Activated CD4-positive, alpha-beta T cell treated with anti-CD3 and anti-CD28 coated beads, Interleukin-2, amount 10 ng/mL, durations not matched to agents 24 days and 14 days (primary cell): ENCODE measurements around the gene LTO1. TPM values are rescaled to one million over a fixed set of nuclear protein-coding genes. Genes with fewer than 3 reads are reported as not detected.
"Not testable (repeated sequence)": the region's sequence is repeated elsewhere in the genome, so short reads cannot be mapped to it uniquely, and the experiment has no call there.

Experiments
- DNase-seq: peaks from one replicate; pipeline ENCODE4 v3.0.0; 2022
- H3K27ac Mint-ChIP-seq: one replicate; pipeline ENCODE4 v1.8.0; 2022; ENCODE audit warnings: mild to moderate bottlenecking, mixed read lengths
- H3K27me3 Mint-ChIP-seq: one replicate; pipeline ENCODE4 v1.8.0; 2022; ENCODE audit warnings: mixed read lengths
- H3K36me3 Mint-ChIP-seq: one replicate; pipeline ENCODE4 v1.8.0; 2022; ENCODE audit warnings: low read depth, mild to moderate bottlenecking, mixed read lengths
- H3K4me1 Mint-ChIP-seq: one replicate; pipeline ENCODE4 v1.8.0; 2021; ENCODE audit warnings: mixed read lengths
- H3K4me3 Mint-ChIP-seq: one replicate; pipeline ENCODE4 v1.8.0; 2022; ENCODE audit warnings: mild to moderate bottlenecking, moderate library complexity, mixed read lengths
- H3K9me3 Mint-ChIP-seq: one replicate; pipeline ENCODE4 v1.8.0; 2021; ENCODE audit warnings: mixed read lengths
- intact Hi-C: fragments of 100-400 bp; cut with micrococcal nuclease; formaldehyde crosslinking; loops from one replicate; pipeline ENCODE4 v1.15.1; 2023
- total RNA-seq: library from RNA; stranded (reverse); gene quantifications from 2 replicates; pipeline ENCODE4 v1.2.3, GENCODE V29; 2022

Gene LTO1
- total RNA-seq, 1 donor from 2014 or later, result 32.1 TPM

GRCh38 chr11:69695995-69696394 is 20.8 kb upstream of the LTO1 start:
- H3K4me3 Mint-ChIP-seq, DNase-seq, H3K36me3 Mint-ChIP-seq, H3K27ac Mint-ChIP-seq, intact Hi-C loops, H3K4me1 Mint-ChIP-seq, H3K9me3 Mint-ChIP-seq: not testable (repeated sequence)
- peaks cover 37% of the 10 kb centered on the region for H3K27me3 Mint-ChIP-seq

- no peak for DNase-seq
- no peaks in the 10 kb centered on the region for H3K9me3 Mint-ChIP-seq
- no peaks in the 10 kb centered on the region for H3K36me3 Mint-ChIP-seq
Observed at GRCh38 chr11:69695581-69695980, 20.4 kb upstream of the LTO1 start.

GRCh38 chr11:69694781-69695180 is 19.6 kb upstream of the LTO1 start:
- Mint-ChIP-seq H3K27me3 (peaks cover 36% of the 10 kb centered on the region), H3K9me3 (no peaks in the 10 kb centered on the region), H3K36me3 (no peaks in the 10 kb centered on the region), H3K4me1 (peaks cover 2% of the 10 kb centered on the region), H3K27ac (no peak overlapping the region), H3K4me3 (no peak overlapping the region)
- intact Hi-C loops, result no loop called here
- no peak for DNase-seq

More at GRCh38 chr11:69695581-69695980, 20.4 kb upstream of the LTO1 start:
- Mint-ChIP-seq H3K4me3 (no peak overlapping the region), H3K27ac (no peak overlapping the region), H3K4me1 (no peaks in the 10 kb centered on the region), H3K27me3 (peaks cover 36% of the 10 kb centered on the region)
- intact Hi-C loops, result no loop called here

GRCh38 chr11:69692422-69692821 is 17.3 kb upstream of the LTO1 start:
- no peak overlapping the region for H3K27ac Mint-ChIP-seq
- intact Hi-C loops, result no loop called here
- H3K9me3 Mint-ChIP-seq, result no peaks in the 10 kb centered on the region
- peaks cover 34% of the 10 kb centered on the region for H3K27me3 Mint-ChIP-seq
- no peak for DNase-seq
- peaks cover 9% of the 10 kb centered on the region for H3K4me1 Mint-ChIP-seq
- no peaks in the 10 kb centered on the region for H3K36me3 Mint-ChIP-seq
- no peak overlapping the region for H3K4me3 Mint-ChIP-seq

- H3K27ac Mint-ChIP-seq, result no peak overlapping the region
- H3K27me3 Mint-ChIP-seq, result peaks cover 34% of the 10 kb centered on the region
- no peak overlapping the region for H3K4me3 Mint-ChIP-seq
- intact Hi-C loops, result no loop called here
- peaks cover 9% of the 10 kb centered on the region for H3K4me1 Mint-ChIP-seq
- no peaks in the 10 kb centered on the region for H3K9me3 Mint-ChIP-seq
- no peak for DNase-seq
- H3K36me3 Mint-ChIP-seq, result no peaks in the 10 kb centered on the region
Observed at GRCh38 chr11:69691463-69691862, 16.3 kb upstream of the LTO1 start.

DNA sequence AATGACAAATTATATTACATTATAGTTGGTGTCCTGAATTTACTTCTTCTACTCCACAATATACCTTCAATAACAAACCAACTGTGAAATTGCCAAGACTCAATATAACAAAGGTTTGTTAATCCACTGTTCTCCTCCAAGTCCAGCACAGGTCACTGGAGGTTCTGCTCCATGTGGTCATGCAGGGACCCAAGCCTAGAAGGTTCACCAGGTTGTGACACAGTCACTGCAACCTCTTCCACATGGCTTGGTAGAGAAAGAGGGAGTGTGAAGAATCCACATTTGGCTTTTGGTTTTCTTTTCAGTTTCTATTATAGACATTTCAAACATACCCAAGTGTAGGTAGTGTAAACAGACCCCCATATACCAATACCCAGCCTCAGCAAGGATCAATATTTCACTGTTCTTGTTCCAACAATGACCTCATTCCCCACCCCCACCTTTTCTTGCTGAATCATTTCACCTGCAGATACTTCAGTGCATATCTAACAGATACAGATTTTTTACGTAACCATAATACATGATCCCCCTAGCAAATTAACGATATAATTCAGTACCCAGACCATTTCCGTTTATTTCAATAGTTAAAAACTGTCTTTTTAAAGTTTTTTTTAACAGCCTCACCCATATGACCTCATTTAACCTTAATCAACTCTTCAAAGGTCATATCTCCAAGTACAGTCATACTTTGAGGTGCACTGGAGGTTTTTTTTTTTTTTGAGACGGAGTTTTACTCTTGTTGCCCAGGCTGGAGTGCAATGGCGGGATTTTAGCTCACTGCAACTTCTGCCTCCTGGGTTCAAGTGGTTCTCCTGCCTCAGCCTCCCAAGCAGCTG is 14.5 kb upstream of the LTO1 start:
- Mint-ChIP-seq H3K36me3 (no peaks in the 10 kb centered on the region), H3K9me3 (no peaks in the 10 kb centered on the region), H3K4me3 (no peak overlapping the region), H3K4me1 (peaks cover 14% of the 10 kb centered on the region), H3K27me3 (peaks cover 31% of the 10 kb centered on the region), H3K27ac (no peak overlapping the region)
- DNase-seq, result no peak
- intact Hi-C loops, result loop anchor here (5.0 kb wide), 2 partner anchors 113 to 508 kb away; no protein-coding TSS in a partner anchor

- DNase-seq, H3K27ac Mint-ChIP-seq, H3K9me3 Mint-ChIP-seq, H3K36me3 Mint-ChIP-seq, H3K4me3 Mint-ChIP-seq: not testable (repeated sequence)
- Mint-ChIP-seq H3K27me3 (peaks cover 31% of the 10 kb centered on the region), H3K4me1 (peaks cover 14% of the 10 kb centered on the region)
- intact Hi-C loops, result loop anchor here (2.0 to 5.0 kb wide), 3 partner anchors 114 to 509 kb away; no protein-coding TSS in a partner anchor
Observed at GRCh38 chr11:69687969-69688771, 13.0 kb upstream of the LTO1 start.

DNA sequence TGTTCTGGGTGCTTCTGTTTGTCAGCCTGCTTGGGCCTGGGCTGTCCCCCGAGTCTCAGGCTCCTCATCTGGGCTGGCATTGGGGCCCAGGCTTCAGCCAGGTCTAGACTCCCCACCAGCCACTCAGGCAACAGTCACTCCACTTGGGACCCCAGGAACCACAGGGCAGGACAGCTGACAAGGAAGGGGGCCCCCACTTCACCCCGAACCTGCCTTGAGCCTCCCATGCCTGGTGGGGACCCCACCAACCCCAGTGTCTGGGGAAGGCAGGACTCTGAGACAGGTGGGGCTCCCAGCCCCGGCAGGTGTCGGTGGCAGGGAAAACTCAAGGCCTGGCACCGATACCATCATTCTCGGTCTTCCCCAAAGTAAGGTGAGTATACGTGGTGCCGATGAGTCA is 11.7 kb upstream of the LTO1 start:
- Mint-ChIP-seq H3K9me3 (no peaks in the 10 kb centered on the region), H3K27me3 (peaks cover 24% of the 10 kb centered on the region), H3K36me3 (no peaks in the 10 kb centered on the region), H3K27ac (no peak overlapping the region), H3K4me3 (no peak overlapping the region), H3K4me1 (peaks cover 14% of the 10 kb centered on the region)
- no peak for DNase-seq
- intact Hi-C loops, result loop anchor here (1.0 to 5.0 kb wide), 4 partner anchors 115 to 510 kb away; no protein-coding TSS in a partner anchor

DNA sequence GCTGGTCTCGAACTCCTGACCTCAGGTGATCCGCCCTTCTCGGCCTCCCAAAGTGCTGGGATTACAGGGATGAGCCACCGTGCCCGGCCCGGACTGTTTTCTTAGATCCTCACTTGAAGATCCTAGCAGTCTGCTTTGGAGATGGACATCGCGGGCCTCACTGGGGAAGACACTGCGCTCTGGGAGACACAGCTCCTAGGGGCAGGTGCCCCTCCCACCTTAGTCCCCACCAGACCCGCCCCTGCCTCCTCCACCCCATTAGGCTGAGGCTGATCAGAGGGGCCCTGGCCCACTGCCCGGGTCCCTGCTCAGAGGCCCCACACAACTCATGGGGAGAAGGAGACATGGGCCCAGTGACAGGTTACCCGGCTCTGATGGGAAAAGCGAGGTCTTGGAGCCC is 11.3 kb upstream of the LTO1 start:
- H3K4me3 Mint-ChIP-seq, result no peak overlapping the region
- H3K36me3 Mint-ChIP-seq, result no peaks in the 10 kb centered on the region
- no peaks in the 10 kb centered on the region for H3K9me3 Mint-ChIP-seq
- H3K27ac Mint-ChIP-seq, result no peak overlapping the region
- no peak for DNase-seq
- peaks cover 21% of the 10 kb centered on the region for H3K27me3 Mint-ChIP-seq
- intact Hi-C loops, result loop anchor here (1.0 to 5.0 kb wide), 4 partner anchors 116 to 511 kb away; no protein-coding TSS in a partner anchor
- peaks cover 14% of the 10 kb centered on the region for H3K4me1 Mint-ChIP-seq

DNA sequence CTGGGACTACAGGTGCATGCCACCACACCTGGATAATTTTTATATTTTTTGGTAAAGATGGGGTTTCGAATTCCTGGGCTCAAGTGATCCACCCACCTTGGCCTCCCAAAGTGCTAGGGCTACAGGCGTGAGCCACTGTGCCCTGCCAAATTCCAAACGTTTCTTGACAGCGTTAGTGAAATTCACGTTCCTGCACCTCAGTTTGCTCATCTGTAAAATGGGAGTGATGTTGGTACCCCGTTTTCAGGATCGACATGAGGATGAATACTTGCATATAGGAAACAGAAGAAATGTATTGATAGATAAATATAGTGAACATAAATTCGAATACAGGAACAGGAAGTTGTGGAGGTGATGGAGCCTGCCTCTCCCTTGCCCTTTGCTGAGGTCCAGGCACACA is 10.2 kb upstream of the LTO1 start:
- Mint-ChIP-seq H3K4me3 (peak overlapping the region; percentile 62), H3K4me1 (peaks cover 14% of the 10 kb centered on the region), H3K27me3 (peaks cover 19% of the 10 kb centered on the region), H3K9me3 (no peaks in the 10 kb centered on the region), H3K36me3 (no peaks in the 10 kb centered on the region), H3K27ac (no peak overlapping the region)
- no peak for DNase-seq
- intact Hi-C loops, result loop anchor here (5.0 kb wide), 2 partner anchors 117 to 512 kb away; no protein-coding TSS in a partner anchor

- Mint-ChIP-seq H3K36me3 (no peaks in the 10 kb centered on the region), H3K9me3 (no peaks in the 10 kb centered on the region), H3K27me3 (peaks cover 15% of the 10 kb centered on the region), H3K4me3 (no peak overlapping the region), H3K27ac (no peak overlapping the region), H3K4me1 (peaks cover 11% of the 10 kb centered on the region)
- intact Hi-C loops, result loop anchor here (5.0 kb wide), 2 partner anchors 118 to 513 kb away; no protein-coding TSS in a partner anchor
- DNase-seq, result no peak
Observed at GRCh38 chr11:69684651-69685050, 9.5 kb upstream of the LTO1 start.

DNA sequence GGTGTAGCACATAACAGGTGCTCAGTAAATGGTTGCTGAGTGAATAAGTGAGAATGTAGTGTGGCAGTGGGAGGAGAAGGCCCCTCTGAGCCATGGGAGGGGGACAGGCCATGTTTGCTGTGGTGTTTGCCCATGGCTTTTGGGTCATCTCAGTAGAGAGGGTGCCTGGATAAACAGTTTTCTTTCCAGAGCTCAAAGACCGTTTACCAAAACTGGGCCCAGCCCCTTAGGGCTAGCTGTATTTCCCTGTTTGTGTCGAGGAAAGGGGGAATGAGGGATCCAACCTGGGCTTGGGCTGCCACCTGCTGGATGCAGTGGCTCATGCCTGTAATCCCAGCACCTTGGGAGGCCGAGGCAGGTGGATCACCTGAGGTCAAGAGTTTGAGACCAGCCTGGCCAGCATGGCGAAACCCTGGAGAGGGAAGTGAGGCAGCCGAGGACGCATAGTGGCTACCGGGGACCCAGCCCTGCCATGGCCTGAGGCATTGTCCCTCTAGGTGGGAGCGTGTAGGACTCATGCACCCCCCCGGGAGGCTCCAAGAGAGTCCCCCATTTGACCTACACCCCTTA is 8.7 kb upstream of the LTO1 start:
- Mint-ChIP-seq H3K4me3 (no peak overlapping the region), H3K27me3 (peaks cover 16% of the 10 kb centered on the region), H3K27ac (no peak overlapping the region), H3K9me3 (no peaks in the 10 kb centered on the region), H3K36me3 (no peaks in the 10 kb centered on the region), H3K4me1 (peaks cover 10% of the 10 kb centered on the region)
- no peak for DNase-seq
- intact Hi-C loops, result no loop called here

- Mint-ChIP-seq H3K27ac (no peak overlapping the region), H3K27me3 (peaks cover 16% of the 10 kb centered on the region), H3K4me3 (no peak overlapping the region), H3K4me1 (peaks cover 4% of the 10 kb centered on the region), H3K36me3 (no peaks in the 10 kb centered on the region), H3K9me3 (no peaks in the 10 kb centered on the region)
- no peak for DNase-seq
- intact Hi-C loops, result no loop called here
Observed at GRCh38 chr11:69682681-69683326, 7.7 kb upstream of the LTO1 start.
